HG03066 (cell line): ENCODE data around the gene PIP5K1B.

Experiments
- ATAC-seq: cut with Tn5 transposase; IDR thresholded peaks from one replicate; pipeline ENCODE4 v1.9.1; 2021; ENCODE audit warnings: low read depth; ENCODE audit not compliant: unreplicated experiment

The PIP5K1B gene

DNA sequence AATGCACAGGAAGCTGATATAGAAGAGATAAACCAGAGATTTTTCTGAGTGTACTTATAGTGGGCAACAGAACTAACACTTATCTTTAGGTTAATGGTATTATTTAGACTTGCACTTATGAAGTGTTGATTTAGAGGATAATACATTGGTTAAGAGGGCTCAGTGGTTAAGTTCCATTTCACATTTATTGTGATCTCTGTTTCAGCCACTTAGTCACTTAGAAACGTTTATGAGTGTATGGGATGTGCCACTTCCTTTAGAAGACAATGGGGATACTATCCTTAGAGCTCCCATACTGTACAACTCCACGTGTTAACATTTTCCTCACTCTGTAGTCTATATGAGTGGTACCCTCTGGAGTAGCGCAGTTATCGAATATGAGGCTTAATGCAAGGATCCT lies 57.5 kb downstream of the PIP5K1B start:
- no peak for ATAC-seq

DNA sequence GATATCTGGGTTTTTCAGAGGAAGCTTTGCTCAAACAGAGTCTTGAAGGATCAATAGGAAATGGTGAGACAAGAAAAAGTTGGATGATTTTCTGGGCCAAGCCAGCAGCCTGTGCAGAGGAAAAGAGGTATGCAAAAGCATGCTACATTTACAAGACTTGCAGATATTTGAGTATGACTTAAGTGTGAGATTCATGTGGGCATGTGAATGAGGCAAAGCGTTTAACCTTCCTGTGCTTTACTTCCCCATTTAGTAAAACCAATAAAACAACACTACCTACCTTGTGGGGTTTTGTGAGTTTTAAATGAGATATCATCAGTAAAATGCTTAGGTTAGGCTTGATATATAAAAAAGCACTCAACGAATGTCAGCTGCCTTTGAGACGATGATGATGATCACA lies 58.1 kb downstream of the PIP5K1B start:
- peak; percentile 73 for ATAC-seq

DNA sequence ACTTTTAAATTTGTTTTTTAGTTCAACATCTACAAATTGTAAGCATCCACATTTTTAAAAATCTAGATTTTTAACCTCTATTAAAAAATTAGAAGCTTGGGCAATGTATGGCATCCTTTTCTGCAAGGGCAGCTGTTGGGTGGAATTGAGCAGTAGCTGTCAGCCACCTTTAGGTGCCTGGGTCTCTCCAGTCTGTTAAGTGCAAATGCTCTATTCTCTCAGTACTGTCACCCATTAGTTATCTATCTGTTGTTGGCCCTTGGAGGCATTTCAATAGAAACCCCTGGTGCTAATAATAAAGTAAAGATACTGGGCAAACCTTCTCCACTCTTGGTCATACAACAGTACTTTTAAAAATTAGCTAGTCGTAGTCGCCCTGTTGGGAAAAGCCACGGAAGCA lies 63.6 kb downstream of the PIP5K1B start:
- ATAC-seq: no peak

DNA sequence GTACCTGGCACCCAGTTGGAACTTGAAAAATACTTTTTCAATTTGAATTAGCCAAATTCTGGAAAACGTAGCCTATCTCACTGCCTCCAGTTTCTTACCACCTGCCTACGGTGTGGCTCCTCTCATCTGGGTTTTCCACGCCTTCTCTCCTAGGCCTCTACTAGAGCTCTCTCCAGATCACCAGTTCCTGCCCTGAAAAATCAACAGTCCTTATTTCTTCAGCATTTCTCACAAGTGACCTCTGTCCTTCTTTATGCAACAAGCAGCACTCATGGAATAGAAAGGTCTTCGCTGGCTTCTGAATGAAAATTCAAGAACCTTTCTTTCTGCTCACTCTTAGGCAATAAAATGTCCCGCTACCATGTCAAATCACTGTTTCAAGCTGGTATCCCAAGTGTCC lies 64.8 kb downstream of the PIP5K1B start:
- ATAC-seq: no peak

DNA sequence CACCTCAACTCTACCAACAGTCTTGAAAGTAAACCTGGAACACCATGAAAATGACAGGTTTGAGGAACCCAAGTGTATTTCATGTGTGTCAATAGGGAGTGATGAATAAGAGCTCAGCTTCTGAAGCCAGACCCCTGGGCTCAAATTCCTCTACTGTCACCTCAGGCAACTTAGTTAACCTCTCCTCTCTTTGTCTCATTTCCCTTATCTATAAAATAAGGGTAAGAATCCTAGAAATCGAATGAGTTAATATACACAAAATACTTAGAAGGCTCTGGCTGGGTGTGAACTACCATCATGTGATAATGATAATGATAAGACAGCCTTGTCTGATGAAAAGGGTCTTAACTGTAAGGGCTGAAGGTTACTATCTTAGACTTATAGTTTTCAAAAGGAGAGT lies 66.3 kb downstream of the PIP5K1B start:
- ATAC-seq: no peak

DNA sequence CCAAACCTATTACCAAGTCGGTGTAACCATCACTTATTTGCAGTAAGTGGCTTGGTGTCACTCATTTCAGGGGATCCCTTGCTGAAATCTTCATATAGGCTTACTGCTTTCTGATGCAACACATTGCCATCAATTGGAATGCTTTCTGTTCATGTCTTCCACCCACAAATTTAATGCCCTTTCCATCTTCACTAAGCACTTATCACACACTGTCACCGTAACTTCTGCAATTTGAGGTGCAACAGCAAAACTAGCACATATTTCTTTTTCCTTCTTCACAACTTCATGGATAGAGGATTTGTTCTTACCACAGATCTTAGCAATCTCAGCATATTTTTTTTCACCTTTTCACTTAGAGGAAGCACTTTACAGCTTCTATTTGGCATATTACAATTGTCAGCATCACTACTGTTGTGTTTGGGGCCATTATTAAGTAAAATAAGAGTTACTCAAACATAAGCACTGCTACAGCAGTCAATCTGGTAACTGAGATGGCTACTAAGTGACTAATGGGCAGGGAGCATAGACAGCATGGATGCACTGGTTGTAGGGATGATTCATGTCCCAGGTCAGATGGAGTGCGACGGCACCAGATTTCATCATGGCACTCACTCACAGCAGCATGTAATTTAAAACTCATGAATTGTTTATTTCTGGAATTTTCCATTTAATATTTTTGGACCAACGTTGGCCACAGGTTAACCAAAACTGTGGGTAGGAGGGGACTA lies 70.1 kb downstream of the PIP5K1B start:
- no peak for ATAC-seq

DNA sequence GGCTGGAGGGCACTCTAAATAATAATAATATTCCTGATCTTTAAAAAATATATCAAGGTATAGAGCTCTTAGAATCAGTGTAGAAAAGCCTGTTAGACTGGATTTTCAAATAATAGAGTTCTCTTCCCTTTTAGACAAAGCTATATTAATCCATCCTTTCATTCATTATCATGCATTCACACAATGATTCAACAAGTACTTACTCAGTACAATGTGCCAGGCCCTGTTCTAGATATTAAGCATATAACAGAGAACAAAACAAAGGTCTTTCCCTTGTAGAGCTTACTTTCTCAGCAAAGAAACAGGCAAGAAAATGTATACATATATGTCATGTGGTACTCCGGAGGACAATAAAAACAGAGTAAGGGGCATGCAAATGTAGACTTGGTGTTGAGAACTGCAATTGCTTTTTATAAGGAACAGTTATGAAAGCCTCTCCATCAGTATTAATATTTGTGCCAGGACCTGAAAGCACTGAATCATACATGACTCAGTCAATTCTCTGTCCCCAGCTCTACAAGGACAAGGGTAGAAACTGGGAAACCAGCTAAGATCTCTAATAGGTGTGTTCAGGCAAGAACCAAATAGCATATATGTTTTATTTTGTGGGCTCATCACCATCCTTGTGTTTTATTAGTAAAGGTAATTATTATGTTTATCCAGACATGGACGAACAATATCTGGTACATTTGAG lies 72.2 kb downstream of the PIP5K1B start:
- no peak for ATAC-seq

DNA sequence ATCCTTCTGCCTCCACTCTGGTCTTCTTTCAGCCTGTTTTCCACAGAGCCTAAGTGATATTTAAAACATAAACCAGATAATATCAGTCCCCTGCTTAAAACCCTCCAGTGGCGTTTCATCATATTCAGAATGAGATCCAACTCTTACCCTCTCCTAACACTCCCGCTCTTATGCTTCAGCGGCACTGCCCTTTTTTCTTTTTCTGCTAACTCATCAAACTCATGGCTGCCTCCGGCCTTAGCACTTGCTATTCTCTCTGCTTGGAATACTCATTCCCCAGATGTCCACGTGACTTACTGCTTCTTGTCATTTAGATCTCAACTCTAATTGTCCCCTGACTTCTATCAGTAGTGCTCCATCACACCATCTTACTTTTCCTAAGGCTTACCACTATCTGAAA lies 73.6 kb downstream of the PIP5K1B start:
- no peak for ATAC-seq

DNA sequence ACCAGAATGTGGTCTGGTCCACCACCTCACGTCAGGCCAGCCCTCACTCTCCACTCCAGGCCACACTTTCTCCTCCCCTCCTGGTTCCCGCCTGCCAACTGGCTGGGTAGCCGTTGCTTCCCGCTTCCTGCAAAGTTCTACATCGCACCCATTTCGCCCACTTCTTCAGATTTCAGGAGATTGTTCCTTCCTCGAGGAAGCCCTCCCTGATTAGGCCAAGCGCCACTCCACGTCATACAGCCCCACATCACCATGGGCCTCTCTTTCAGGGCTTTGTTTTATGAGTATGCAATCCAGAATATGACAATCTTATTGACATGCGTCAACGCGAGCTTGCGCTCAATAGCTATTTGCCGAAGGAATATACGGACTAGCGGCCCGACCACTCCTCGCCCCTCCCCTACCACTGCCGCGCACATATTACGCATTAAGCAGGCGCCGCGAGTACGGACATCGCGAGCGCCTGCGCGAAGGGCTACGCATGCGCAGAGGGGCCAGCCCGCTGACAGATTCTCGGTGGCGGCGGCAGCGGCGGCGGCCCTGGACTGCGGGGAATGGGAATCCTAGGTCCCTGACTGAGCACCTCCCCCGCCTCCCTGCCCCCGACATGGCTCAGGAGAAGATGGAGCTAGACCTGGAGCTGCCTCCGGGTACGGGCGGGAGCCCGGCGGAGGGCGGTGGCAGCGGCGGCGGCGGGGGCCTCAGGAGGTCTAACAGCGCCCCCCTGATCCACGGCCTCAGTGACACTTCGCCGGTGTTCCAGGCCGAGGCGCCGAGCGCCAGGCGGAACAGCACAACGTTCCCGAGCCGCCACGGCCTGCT lies 74.7 kb downstream of the PIP5K1B start:
- ATAC-seq: peak; percentile 73

DNA sequence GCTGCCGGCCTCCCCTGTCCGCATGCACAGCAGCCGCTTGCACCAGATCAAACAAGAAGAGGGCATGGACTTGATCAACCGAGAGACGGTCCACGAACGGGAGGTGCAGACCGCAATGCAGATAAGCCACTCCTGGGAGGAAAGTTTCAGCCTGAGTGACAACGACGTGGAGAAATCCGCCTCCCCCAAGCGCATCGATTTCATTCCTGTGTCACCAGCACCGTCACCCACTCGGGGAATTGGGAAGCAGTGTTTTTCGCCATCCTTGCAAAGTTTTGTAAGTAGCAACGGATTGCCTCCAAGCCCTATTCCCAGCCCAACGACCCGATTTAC lies 75.3 kb downstream of the PIP5K1B start:
- ATAC-seq: no peak

DNA sequence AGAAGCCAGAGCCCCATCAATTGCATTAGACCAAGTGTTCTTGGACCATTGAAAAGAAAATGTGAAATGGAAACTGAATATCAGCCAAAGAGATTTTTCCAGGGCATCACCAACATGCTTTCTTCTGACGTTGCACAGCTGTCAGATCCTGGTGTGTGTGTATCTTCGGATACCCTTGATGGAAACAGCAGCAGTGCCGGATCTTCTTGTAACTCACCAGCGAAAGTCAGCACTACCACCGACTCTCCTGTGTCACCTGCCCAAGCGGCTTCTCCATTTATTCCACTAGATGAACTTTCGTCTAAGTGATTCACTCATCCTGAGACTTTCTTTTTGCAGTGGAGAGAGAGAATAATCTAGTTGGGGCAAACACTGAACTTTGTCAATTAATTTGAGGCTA lies 75.7 kb downstream of the PIP5K1B start:
- no peak for ATAC-seq

DNA sequence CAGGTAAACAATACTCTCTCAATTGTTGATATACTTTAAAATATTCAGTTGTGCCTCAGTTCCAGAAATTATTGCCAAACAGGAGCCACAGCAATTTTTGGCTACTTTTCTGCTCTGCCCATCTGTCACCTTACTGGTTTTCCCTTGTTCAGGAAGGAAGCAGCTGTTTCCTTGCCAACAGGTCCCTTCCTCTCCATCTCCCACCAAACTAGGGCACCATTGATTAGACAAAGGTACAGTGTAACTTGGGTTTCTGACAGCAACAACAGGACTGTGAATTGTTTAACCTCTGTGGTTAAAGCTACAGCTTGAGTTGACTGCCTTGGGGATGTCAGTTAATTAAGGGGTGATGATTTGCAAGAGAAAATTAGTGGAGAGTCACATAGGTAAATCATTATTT lies 76.9 kb downstream of the PIP5K1B start:
- no peak for ATAC-seq

DNA sequence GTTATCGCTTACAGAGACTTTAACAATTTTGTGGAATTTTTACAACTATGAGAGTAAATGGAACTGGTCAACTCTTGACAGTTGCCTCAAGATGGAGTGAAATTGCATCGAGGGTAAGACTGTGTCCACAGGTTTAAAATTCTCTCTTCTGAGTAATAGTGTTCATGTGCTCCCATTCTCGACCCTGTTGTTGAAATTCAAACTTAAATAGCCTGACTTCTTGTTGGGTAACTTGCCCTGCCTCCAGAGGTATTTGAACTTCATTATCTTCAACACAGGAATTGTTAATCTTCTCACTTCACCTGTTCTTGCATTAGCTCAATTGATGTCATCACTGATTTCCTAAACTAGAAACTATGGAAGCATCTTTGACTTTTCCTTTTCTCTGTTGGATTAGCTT lies 77.5 kb downstream of the PIP5K1B start:
- ATAC-seq: no peak

DNA sequence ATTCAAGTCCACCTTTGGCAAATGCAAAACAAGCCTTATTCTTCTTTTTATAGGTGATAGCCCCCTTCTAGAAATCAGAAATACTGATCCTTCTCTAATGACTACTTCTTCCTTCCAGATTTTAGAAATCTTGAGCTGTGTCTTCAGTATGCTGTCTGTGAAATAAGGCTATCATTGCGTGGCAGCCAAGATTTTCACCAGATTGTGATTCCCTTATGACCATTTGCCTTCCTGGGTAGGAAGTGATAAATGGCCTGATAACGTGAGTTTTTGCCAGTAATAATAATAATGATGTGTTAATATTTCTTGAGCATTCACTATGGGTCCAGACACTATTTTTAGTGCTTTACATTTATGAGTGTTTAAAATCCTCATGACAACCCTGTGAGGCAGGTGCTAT lies 80.9 kb downstream of the PIP5K1B start:
- no peak for ATAC-seq

DNA sequence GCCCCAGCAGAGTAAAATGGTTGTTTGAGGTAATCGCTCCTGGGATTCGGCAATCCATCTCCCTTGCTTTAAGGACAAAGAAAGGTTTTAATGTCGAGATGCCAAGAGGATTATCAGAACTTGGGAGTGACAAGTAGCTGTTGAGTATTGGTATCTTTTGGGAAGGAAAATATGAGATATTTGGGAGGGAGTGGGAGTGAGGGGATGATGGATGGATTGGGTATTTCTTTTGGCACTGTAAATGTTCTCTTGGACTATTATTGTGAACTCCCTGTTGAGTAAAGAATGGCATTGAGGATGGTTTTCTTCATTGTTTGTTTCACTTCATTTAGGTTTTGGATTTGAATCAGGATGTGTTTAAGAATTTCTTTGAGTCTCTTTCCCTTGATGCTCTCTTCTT lies 86.1 kb downstream of the PIP5K1B start:
- ATAC-seq: no peak

DNA sequence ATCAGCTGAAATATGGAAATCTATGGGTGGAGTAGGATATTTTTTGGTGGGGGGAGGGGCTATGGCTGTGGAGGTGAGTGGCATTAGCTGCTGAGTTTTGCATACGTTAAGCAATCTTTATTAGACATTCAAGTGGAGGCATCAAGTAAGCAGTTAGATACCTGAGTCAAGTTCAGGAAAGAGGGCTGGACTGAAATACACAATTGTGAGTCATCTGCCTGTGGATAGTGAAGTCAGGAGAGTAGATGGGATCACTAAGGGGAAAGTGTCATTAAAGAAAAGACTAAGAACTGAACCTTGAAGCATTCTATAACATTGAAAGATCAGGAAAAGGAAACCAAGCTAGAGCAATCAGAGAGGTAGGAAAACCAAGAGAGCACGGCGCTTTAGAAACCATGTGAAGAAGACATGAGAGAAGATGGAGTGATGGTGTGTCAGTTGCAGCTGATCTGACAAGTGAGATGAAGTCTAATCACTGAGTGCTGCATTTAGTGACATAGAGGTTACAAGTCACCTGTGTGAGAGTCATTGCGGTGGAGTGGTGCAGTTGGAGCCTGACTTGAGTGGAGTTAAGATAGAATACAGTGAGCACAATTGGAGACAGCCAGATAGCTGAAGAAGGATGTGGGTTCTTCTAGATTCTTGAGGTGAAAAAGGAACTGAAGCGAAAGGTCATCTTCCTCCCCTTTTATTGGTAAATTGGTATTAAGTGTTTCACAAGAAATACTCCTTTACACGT lies 88.7 kb downstream of the PIP5K1B start:
- ATAC-seq: peak; percentile 88

DNA sequence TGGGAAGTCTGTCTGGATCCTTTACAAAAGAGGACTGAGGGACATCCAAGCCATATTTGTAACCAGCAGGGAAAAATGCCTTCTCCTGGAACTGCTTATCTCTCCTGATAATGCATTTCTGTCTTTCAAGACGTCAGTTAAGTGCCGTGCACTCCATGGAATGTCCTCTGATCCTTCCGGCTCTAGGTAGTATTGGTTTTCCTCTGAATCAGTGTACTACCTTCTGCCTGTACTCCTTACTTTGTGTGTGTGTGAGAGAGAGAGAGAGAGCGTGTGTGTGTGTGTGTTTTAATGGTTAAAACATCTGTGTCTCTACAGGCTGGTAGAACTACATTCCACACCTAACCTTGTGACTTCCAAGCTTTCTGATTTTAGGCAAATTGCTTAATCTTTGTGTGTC lies 89.9 kb downstream of the PIP5K1B start:
- ATAC-seq: no peak

DNA sequence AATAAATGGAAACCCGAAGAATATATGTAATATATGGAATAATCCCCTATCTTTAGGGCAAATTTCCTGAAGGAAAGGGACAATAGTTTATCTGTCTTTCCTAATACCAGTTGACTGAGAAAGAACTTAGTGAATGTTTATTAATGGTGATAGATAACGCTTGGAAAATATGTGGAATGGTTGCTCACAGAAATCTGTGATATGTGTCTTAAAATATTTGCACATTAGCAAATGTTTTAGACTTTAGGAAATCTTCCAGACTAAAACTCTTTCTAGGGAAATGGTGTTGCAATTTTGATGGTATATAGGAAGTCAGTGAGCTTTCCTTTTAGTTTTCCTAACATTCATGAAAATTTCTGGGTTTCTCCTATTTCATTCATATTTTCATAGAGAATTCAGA lies 90.4 kb downstream of the PIP5K1B start:
- ATAC-seq: no peak

DNA sequence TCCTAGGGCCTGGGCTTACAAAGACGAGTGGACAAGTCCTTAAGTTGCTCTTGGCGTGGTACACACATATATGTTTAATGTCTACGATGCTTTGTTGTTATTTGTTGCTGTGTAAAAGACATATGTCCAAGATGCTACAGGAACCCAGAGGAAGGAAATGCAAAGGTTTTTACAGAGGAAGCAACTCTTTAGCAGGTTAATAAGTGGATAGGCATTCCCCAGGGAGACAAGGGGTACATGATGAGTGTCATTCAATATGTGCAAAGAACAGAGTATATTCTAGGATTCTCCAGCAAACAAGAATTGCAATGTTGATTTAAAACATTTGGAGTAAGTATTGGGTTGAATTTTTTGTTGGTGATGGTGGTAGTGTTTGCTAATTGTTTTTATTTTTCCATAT lies 92.1 kb downstream of the PIP5K1B start:
- no peak for ATAC-seq

DNA sequence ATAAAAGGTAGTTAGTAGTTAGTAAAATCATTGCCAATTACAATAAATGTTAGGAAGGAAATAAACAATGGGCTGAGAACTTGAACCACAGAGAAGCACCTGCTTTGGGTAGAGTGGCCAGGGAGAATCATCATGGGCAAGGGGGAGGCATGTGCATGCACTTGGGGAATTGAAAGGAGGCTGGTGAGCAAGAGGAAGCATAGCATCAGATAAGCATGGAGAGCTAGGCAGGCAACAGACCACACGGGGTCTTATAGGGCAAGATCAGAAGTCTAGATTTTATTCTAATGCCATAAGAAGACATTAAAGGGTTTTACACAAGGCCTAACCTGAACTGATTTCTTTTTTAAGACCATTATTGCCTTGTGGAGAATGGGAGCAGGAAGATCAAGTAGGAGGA lies 93.4 kb downstream of the PIP5K1B start:
- ATAC-seq: no peak

DNA sequence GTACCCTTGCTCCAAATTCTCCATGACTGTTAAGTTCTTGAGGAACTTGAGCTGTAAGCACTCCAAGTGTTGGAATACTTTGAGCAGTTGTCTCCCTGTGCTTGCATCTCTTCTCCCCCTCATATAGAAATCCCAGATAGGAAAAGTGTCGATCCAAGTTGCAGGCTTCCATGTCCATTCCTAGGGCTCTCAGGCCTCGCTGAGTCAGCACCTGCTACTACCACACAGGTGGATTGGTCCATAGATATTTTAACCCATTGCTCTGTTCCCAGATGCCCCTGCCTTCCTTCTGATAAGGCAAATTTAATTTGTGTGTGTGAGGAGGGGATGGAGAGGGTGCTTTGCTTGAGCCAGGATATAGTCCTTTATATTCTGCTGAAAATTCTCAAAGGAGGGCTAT lies 95.8 kb downstream of the PIP5K1B start:
- no peak for ATAC-seq
